WERI-Rb-1 (cell line): ENCODE results near the gene OVCA2.

Source experiments
- DNase-seq: peaks from one replicate; pipeline ENCODE4 v3.0.0-alpha.2; 2020
- H3K27ac ChIP-seq: fragments of 250-450 bp; sonication (Bioruptor Pico); 2 replicates; pipeline ENCODE4 v1.5.1; 2020; ENCODE audit warnings: mild to moderate bottlenecking, moderate library complexity
- H3K27me3 ChIP-seq: fragments of 250-450 bp; sonication (Bioruptor Pico); 2 replicates; pipeline ENCODE4 v1.5.1; 2021; ENCODE audit warnings: mild to moderate bottlenecking, low read depth, moderate library complexity; ENCODE audit not compliant: insufficient read depth, severe bottlenecking
- H3K36me3 ChIP-seq: fragments of 250-450 bp; sonication (Bioruptor Pico); 2 replicates; pipeline ENCODE4 v1.5.1; 2020; ENCODE audit warnings: mild to moderate bottlenecking, moderate library complexity
- H3K4me3 ChIP-seq: 2 replicates; pipeline ENCODE4 v1.5.1; 2011; ENCODE audit warnings: low read depth, mild to moderate bottlenecking, control low read depth, low read length
- H3K9me3 ChIP-seq: fragments of 250-450 bp; sonication (Bioruptor Pico); 2 replicates; pipeline ENCODE4 v1.5.1; 2021; ENCODE audit warnings: mild to moderate bottlenecking, moderate library complexity; ENCODE audit not compliant: severe bottlenecking
- CTCF ChIP-seq: IDR thresholded peaks from 2 replicates; pipeline ENCODE4 v1.5.1; 2011; ENCODE audit warnings: low read depth, mild to moderate bottlenecking, control low read depth, inconsistent platforms, low read length

The OVCA2 gene

GRCh38 chr17:2084766-2085647, 43.2 kb downstream of the OVCA2 start:
- Histone ChIP-seq H3K4me3 (no peak overlapping the region), H3K36me3 (peaks cover 35% of the 10 kb centered on the region), H3K9me3 (no peaks in the 10 kb centered on the region), H3K27ac (peak overlapping the region; percentile 10; the same call in 1 of the 2 replicates), H3K27me3 (no peaks in the 10 kb centered on the region)
- TF ChIP-seq CTCF, result no peak
- DNase-seq, result no peak

- Histone ChIP-seq H3K36me3 (peaks cover 29% of the 10 kb centered on the region), H3K4me3 (no peak overlapping the region), H3K27me3 (no peaks in the 10 kb centered on the region), H3K27ac (no peak overlapping the region), H3K9me3 (no peaks in the 10 kb centered on the region)
- TF ChIP-seq CTCF, result no peak
- DNase-seq, result no peak
Measured at GRCh38 chr17:2085648-2085949, 43.8 kb downstream of the OVCA2 start.

GRCh38 chr17:2086306-2086705, 44.5 kb downstream of the OVCA2 start:
- Histone ChIP-seq H3K4me3 (no peak overlapping the region), H3K9me3 (no peaks in the 10 kb centered on the region), H3K36me3 (peaks cover 22% of the 10 kb centered on the region), H3K27me3 (no peaks in the 10 kb centered on the region), H3K27ac (no peak overlapping the region)
- no peak for TF ChIP-seq CTCF
- DNase-seq, result no peak

- no peak for TF ChIP-seq CTCF
- H3K27me3 ChIP-seq, result no peaks in the 10 kb centered on the region
- no peak overlapping the region for H3K4me3 ChIP-seq
- H3K27ac ChIP-seq, result no peak overlapping the region
- DNase-seq, result no peak
- no peaks in the 10 kb centered on the region for H3K9me3 ChIP-seq
- H3K36me3 ChIP-seq, result peaks cover 13% of the 10 kb centered on the region
Measured at GRCh38 chr17:2087597-2088211, 45.9 kb downstream of the OVCA2 start.

GRCh38 chr17:2089021-2089422, 47.2 kb downstream of the OVCA2 start:
- DNase-seq, result no peak
- Histone ChIP-seq H3K27me3 (no peaks in the 10 kb centered on the region), H3K4me3 (no peak overlapping the region), H3K36me3 (peaks cover 9% of the 10 kb centered on the region; the same call in 1 of the 2 replicates), H3K27ac (no peak overlapping the region), H3K9me3 (no peaks in the 10 kb centered on the region)
- no peak for TF ChIP-seq CTCF
